AG04450 (cell line): Measurements from ENCODE around the gene SOS2. TPM values are rescaled to one million over a fixed set of nuclear protein-coding genes. Genes with fewer than 3 reads are reported as not detected.

Experiments
- CTCF ChIA-PET: fragments of 300-600, 350-600 bp; formaldehyde crosslinking; extraction: SDS; loops from one replicate; lab custom pipeline; 2022; ENCODE audit warnings: antibody characterized with exemption, inconsistent platforms; lab: Charles Lee
- POLR2A ChIA-PET: fragments of 350-600 bp; formaldehyde crosslinking; extraction: SDS; loops from one replicate; lab custom pipeline; 2021; ENCODE audit warnings: antibody characterized with exemption, inconsistent platforms; lab: Yijun Ruan, JAX
- DNase-seq: peaks from one replicate; pipeline ENCODE4 v3.0.0-alpha.2; 2011; ENCODE audit warnings: low read depth, low spot score
- H3K27ac ChIP-seq: one replicate; pipeline ENCODE4 v1.5.1; 2012; ENCODE audit warnings: low read depth, low read length, control low read depth
- H3K27me3 ChIP-seq: one replicate; pipeline ENCODE4 v1.6.0; 2012; ENCODE audit warnings: low read length; ENCODE audit not compliant: control insufficient read depth, insufficient read depth
- H3K4me3 ChIP-seq: 2 replicates; pipeline ENCODE4 v1.5.1; 2011; ENCODE audit warnings: mild to moderate bottlenecking, low read depth, low read length, control low read depth
- H3K9me3 ChIP-seq: 2 replicates; pipeline ENCODE4 v1.5.1; 2012; ENCODE audit warnings: low read length; ENCODE audit not compliant: control insufficient read depth, insufficient read depth
- polyA plus RNA-seq: library from polyadenylated mRNA; depleted of rRNA; stranded (reverse); fragments of >200 nt; gene quantifications from 2 replicates; pipeline ENCODE4 v1.2.3, GENCODE V29; 2011
- TF ChIP-seq, protein P1 (sequence below): IDR thresholded peaks from 2 replicates; pipeline ENCODE4 v1.5.1; 2011; ENCODE audit warnings: low read depth, low read length, control low read depth, inconsistent platforms

The SOS2 gene
- polyA plus RNA-seq, 1 experiment: 17.8 TPM

DNA sequence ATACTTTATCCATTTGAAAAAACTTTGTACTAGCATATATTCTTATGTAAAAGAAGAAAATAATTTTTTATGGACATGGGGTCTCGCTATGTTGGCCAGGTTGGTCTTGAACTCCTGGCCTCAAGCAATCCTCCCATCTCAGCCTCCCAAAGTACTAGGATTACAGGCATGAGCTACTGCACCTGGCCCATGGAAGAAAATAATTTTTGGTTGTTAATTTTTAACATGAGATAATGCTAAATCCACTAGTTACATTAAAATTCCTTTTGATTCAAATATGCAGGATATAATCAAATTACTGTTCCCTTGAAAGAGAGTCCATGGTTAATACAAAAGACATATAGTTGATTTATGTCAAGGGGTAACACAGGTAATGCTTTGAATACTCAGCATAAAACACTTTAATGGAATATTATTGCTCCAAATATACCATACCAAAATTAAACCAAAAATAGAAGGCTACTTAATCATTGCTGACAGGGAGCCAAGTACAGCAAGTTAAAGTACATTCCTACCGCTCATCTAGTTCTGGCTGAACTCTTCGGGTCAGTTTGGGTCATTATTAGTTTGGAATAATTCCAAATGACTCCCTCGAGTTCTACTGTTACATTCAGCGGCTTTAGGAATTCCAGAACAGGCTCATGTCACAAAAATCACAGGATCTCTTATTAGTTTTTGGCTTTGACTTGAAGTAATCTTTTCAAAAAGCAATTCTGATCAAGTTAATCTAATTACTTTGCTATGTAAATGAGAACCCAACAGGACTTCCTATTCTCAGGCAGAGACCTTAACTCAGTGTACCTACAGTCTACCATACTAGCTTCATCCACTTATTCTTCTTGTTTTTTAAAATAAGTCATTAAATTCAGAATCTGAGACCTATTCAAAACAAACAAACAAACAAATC is 6.1 kb downstream of the SOS2 start:
- Histone ChIP-seq H3K9me3 (no peaks in the 10 kb centered on the region), H3K27ac (no peak overlapping the region), H3K4me3 (no peak overlapping the region), H3K27me3 (no peaks in the 10 kb centered on the region)
- peak; percentile 36 for DNase-seq
- TF ChIP-seq, protein P1, sequence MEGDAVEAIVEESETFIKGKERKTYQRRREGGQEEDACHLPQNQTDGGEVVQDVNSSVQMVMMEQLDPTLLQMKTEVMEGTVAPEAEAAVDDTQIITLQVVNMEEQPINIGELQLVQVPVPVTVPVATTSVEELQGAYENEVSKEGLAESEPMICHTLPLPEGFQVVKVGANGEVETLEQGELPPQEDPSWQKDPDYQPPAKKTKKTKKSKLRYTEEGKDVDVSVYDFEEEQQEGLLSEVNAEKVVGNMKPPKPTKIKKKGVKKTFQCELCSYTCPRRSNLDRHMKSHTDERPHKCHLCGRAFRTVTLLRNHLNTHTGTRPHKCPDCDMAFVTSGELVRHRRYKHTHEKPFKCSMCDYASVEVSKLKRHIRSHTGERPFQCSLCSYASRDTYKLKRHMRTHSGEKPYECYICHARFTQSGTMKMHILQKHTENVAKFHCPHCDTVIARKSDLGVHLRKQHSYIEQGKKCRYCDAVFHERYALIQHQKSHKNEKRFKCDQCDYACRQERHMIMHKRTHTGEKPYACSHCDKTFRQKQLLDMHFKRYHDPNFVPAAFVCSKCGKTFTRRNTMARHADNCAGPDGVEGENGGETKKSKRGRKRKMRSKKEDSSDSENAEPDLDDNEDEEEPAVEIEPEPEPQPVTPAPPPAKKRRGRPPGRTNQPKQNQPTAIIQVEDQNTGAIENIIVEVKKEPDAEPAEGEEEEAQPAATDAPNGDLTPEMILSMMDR: no peak
- ChIA-PET CTCF (interaction anchor here (0.6 kb wide), 1 partner anchor 367 kb away, joined by 4 read pairs; no protein-coding TSS in a partner anchor), POLR2A (interaction anchor here (0.6 kb wide), 1 partner anchor 403 kb away, joined by 4 read pairs; no protein-coding TSS in a partner anchor)

DNA sequence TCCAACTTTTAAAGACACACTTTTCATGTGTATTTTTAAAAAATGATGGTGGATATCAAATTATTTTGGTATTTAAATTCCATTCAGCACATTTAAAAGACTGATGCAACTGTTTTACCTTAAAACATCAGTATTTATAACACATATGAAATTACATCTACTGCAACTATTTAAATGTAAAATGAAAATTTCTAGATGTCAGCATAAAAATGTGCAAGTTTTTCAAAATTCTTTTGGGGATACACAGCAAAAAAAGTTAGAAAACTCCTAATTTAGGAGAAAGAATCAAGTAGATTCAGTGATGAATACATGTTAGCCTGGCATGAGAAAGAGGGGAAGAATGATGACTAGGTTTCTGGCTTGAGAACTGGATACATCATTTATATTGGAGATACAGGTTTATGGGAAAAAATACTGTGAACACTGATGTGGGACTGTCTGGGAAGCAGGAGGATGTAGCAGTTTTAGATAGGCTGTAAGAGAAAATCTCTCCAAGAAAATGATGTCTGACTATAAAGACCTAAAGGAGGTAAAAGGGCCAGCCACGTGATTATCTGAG is 9.2 kb downstream of the SOS2 start:
- H3K27ac ChIP-seq: no peak overlapping the region
- no peak for DNase-seq
- POLR2A ChIA-PET: no interaction called here
- no peaks in the 10 kb centered on the region for H3K27me3 ChIP-seq
- TF ChIP-seq, protein P1: no peak
- H3K4me3 ChIP-seq: no peak overlapping the region
- CTCF ChIA-PET: no interaction called here
- no peaks in the 10 kb centered on the region for H3K9me3 ChIP-seq

DNA sequence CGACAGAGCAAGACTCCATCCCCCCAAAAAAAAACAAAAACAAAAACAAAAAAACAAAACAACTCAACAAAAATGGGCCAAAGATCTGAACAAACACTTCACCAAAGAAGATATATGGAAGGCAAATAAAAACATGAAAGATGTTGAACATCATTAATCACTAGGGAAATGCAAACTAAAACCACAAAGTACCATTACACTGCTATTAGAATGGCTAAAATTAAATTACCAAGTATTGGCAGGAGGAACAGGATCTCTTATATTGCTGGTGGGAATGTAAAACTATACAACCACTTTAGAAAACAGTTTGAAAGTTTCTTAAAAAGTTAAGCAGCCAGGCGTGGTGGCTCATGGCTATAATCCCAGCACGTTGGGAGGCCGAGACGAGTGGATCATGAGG is 12.9 kb downstream of the SOS2 start:
- H3K9me3 ChIP-seq: no peaks in the 10 kb centered on the region; the same call in 1 of the 2 replicates
- no peaks in the 10 kb centered on the region for H3K27me3 ChIP-seq
- POLR2A ChIA-PET: no interaction called here
- DNase-seq: no peak
- no peak overlapping the region for H3K27ac ChIP-seq
- TF ChIP-seq, protein P1: no peak
- H3K4me3 ChIP-seq: no peak overlapping the region
- CTCF ChIA-PET: no interaction called here

DNA sequence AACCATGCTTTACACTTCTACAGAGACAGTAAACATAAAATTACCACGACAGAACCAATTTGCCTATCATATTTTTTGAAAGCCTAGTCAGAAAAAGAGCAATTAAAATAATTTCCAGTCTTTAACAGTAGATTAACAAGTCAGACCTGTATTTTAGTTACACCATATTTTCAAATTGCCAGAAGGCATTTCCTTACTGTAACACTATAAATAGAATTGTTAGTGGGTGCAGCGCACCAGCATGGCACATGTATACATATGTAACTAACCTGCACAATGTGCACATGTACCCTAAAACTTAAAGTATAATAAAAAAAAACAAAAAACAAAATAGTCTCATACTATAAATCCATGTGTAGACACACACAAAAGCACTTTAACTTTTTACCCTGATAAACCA is 16.0 kb downstream of the SOS2 start:
- no peak overlapping the region for H3K4me3 ChIP-seq
- DNase-seq: no peak
- ChIA-PET CTCF (no interaction called here), POLR2A (no interaction called here)
- TF ChIP-seq, protein P1: no peak
- no peaks in the 10 kb centered on the region for H3K27me3 ChIP-seq
- H3K9me3 ChIP-seq: no peaks in the 10 kb centered on the region; the same call in 1 of the 2 replicates
- H3K27ac ChIP-seq: no peak overlapping the region

DNA sequence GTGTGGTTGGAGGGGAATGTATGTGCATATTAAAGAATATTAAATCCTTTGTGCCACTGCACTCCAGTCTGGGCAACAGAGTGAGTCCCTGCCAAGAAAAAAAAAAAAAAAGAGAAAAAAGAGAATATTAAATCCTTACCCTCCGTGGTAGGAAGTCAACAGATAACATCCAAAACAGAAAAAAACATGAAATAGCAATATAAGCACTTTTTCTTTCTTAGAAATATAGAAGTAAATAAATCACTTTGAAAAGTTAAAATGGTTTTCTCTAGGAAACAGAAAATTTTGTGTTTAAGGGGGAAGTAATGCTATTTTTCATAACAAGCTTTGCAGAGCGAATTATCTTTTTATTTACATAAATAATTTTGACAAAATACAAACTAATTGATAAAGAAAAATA is 17.6 kb downstream of the SOS2 start:
- ChIA-PET CTCF (no interaction called here), POLR2A (no interaction called here)
- no peak overlapping the region for H3K27ac ChIP-seq
- no peaks in the 10 kb centered on the region for H3K27me3 ChIP-seq
- TF ChIP-seq, protein P1: no peak
- no peak overlapping the region for H3K4me3 ChIP-seq
- H3K9me3 ChIP-seq: no peaks in the 10 kb centered on the region; the same call in 1 of the 2 replicates
- no peak for DNase-seq
